ENCODE measurements around the gene PSENEN. TPM values are rescaled to one million over a fixed set of nuclear protein-coding genes. Genes with fewer than 3 reads are reported as not detected.

PSENEN gene
- total and polyA plus RNA-seq, 2 donors (not counting 1 experiment from before 2014, with no cell fraction given), result 16.0 to 31.4 TPM

- Histone ChIP-seq H3K79me2 (ENCODE audit: control insufficient read depth, insufficient read depth, low read length) (peaks cover 22% of the 10 kb centered on the region), H3K4me1 (ENCODE audit: control insufficient read depth, extremely low read depth, insufficient read depth, low read length) (peaks cover 9% of the 10 kb centered on the region), H3K4me2 (ENCODE audit: extremely low read depth, insufficient read depth, low read length) (no peak overlapping the region), H3K27ac (ENCODE audit: insufficient read depth, low read length) (no peak overlapping the region), H3K36me3 (ENCODE audit: control insufficient read depth, insufficient read depth, low read length) (peaks cover 7% of the 10 kb centered on the region), H2AFZ (ENCODE audit: low read length) (no peak overlapping the region), H3K4me3 (replicated peaks in 1 of 4; ENCODE audit: control extremely low read depth in 1 of 4, insufficient read depth in 1 of 4, low read depth in 3 of 4, low read length in 4 of 4) (peak overlapping the region in 1 of 4 experiments; percentile 82), H3K27me3 (ENCODE audit: control insufficient read depth, insufficient read depth, low read length) (peaks cover 2% of the 10 kb centered on the region), H4K20me1 (ENCODE audit: control insufficient read depth, extremely low read depth, insufficient read depth, low read length) (no peaks in the 10 kb centered on the region), H3K9ac (ENCODE audit: insufficient read depth, low read length) (no peak overlapping the region), H3K9me3 (ENCODE audit: control insufficient read depth, insufficient read depth, low read depth, low read length) (no peaks in the 10 kb centered on the region)
- TF ChIP-seq EZH2 (IDR thresholded peaks at IDR 0.05; ENCODE audit: low read length, missing control alignments), result no peak
- no peak for DNase-seq (ENCODE audit: low read depth in 2 of 2)
Measured at GRCh38 chr19:35715355-35715809, 30.1 kb upstream of the PSENEN start.

GRCh38 chr19:35715981-35716800 lies 29.3 kb upstream of the PSENEN start:
- peak in 1 of 2 donors; percentile 45 for DNase-seq (ENCODE audit: low read depth in 2 of 2)
- Histone ChIP-seq H3K4me2 (ENCODE audit: extremely low read depth, insufficient read depth, low read length) (peak overlapping the region; percentile 98), H3K4me1 (ENCODE audit: control insufficient read depth, extremely low read depth, insufficient read depth, low read length) (peaks cover 9% of the 10 kb centered on the region), H3K79me2 (ENCODE audit: control insufficient read depth, insufficient read depth, low read length) (peaks cover 27% of the 10 kb centered on the region), H3K9ac (ENCODE audit: insufficient read depth, low read length) (peak overlapping the region; percentile 66), H3K27ac (ENCODE audit: insufficient read depth, low read length) (peak overlapping the region; percentile 65), H3K9me3 (ENCODE audit: control insufficient read depth, insufficient read depth, low read depth, low read length) (no peaks in the 10 kb centered on the region), H4K20me1 (ENCODE audit: control insufficient read depth, extremely low read depth, insufficient read depth, low read length) (no peaks in the 10 kb centered on the region), H3K36me3 (ENCODE audit: control insufficient read depth, insufficient read depth, low read length) (peaks cover 9% of the 10 kb centered on the region), H3K27me3 (ENCODE audit: control insufficient read depth, insufficient read depth, low read length) (no peaks in the 10 kb centered on the region), H3K4me3 (replicated peaks in 1 of 4; ENCODE audit: control extremely low read depth in 1 of 4, insufficient read depth in 1 of 4, low read depth in 3 of 4, low read length in 4 of 4) (peak overlapping the region; percentile 64 to 95 (median 82)), H2AFZ (ENCODE audit: low read length) (peak overlapping the region; percentile 97)
- no peak for TF ChIP-seq EZH2 (IDR thresholded peaks at IDR 0.05; ENCODE audit: low read length, missing control alignments)
- no peak for TF ChIP-seq CTCF (conservative IDR thresholded peaks at IDR 0.05 in 1 of 2, IDR thresholded peaks at IDR 0.05 in 1 of 2; ENCODE audit: low read depth in 1 of 2, low read length in 2 of 2)

GRCh38 chr19:35716801-35717664 lies 28.4 kb upstream of the PSENEN start:
- Histone ChIP-seq H3K27ac (ENCODE audit: insufficient read depth, low read length) (peak overlapping the region; percentile 65), H4K20me1 (ENCODE audit: control insufficient read depth, extremely low read depth, insufficient read depth, low read length) (no peaks in the 10 kb centered on the region), H3K27me3 (ENCODE audit: control insufficient read depth, insufficient read depth, low read length) (no peaks in the 10 kb centered on the region), H2AFZ (ENCODE audit: low read length) (peak overlapping the region; percentile 97), H3K9ac (ENCODE audit: insufficient read depth, low read length) (peak overlapping the region; percentile 66), H3K4me3 (replicated peaks in 1 of 4; ENCODE audit: control extremely low read depth in 1 of 4, insufficient read depth in 1 of 4, low read depth in 3 of 4, low read length in 4 of 4) (peak overlapping the region; percentile 64 to 95 (median 82)), H3K36me3 (ENCODE audit: control insufficient read depth, insufficient read depth, low read length) (peaks cover 12% of the 10 kb centered on the region), H3K9me3 (ENCODE audit: control insufficient read depth, insufficient read depth, low read depth, low read length) (no peaks in the 10 kb centered on the region), H3K4me2 (ENCODE audit: extremely low read depth, insufficient read depth, low read length) (peak overlapping the region; percentile 98), H3K4me1 (ENCODE audit: control insufficient read depth, extremely low read depth, insufficient read depth, low read length) (peaks cover 9% of the 10 kb centered on the region), H3K79me2 (ENCODE audit: control insufficient read depth, insufficient read depth, low read length) (peaks cover 32% of the 10 kb centered on the region)
- TF ChIP-seq CTCF (conservative IDR thresholded peaks at IDR 0.05 in 1 of 2, IDR thresholded peaks at IDR 0.05 in 1 of 2; ENCODE audit: low read depth in 1 of 2, low read length in 2 of 2) (peak; percentile 77 to 89), EZH2 (IDR thresholded peaks at IDR 0.05; ENCODE audit: low read length, missing control alignments) (no peak)
- peak; percentile 93 to 94 for DNase-seq (ENCODE audit: low read depth in 2 of 2)

All from fibroblast of lung (primary cell).